HepG2 (cell line): ENCODE results near the gene FAM3B.

Experiments
- CBFB ChIP-seq: sonication (generic); formaldehyde crosslinking; IDR thresholded peaks from 2 replicates; pipeline ENCODE4 v1.4.0; 2020; ENCODE audit warnings: missing genetic modification reagents
- CENPT ChIP-seq: sonication (generic); formaldehyde crosslinking; IDR thresholded peaks from 2 replicates; pipeline ENCODE4 v1.8.0; 2022; ENCODE audit warnings: low read depth, mild to moderate bottlenecking, moderate library complexity, missing genetic modification reagents
- EZH2 ChIP-seq: conservative IDR thresholded peaks from 2 replicates; pipeline ENCODE4 v1.6.1; 2012; ENCODE audit warnings: mild to moderate bottlenecking, low read depth, low read length, moderate library complexity
- HNRNPH1 ChIP-seq: fragments of 200-400 bp; formaldehyde crosslinking; optimal IDR thresholded peaks from 2 replicates; pipeline ENCODE3; 2017; ENCODE audit warnings: mild to moderate bottlenecking, low read depth, low read length
- HNRNPL ChIP-seq: fragments of 200-400 bp; formaldehyde crosslinking; IDR thresholded peaks from 2 replicates; pipeline ENCODE4 v1.6.1; 2017; ENCODE audit warnings: mild to moderate bottlenecking, low read depth, low read length
- POLR2A ChIP-seq, 2 experiments: IDR thresholded peaks; 2 replicates each; pipeline ENCODE4 v1.6.1; 2011; ENCODE audit warnings: low read depth in 2 of 2, low read length in 2 of 2, mild to moderate bottlenecking in 1 of 2, moderate library complexity in 1 of 2; ENCODE audit not compliant: insufficient read depth in 1 of 2
- ZFP36L1 ChIP-seq: sonication (generic); formaldehyde crosslinking; IDR thresholded peaks from 2 replicates; pipeline ENCODE4 v1.8.0; 2022; ENCODE audit warnings: mild to moderate bottlenecking, missing genetic modification reagents, moderate library complexity
- ZNF501 ChIP-seq: sonication (generic); formaldehyde crosslinking; IDR thresholded peaks from 2 replicates; pipeline ENCODE4 v1.5.1; 2020; ENCODE audit warnings: mild to moderate bottlenecking, moderate library complexity, missing genetic modification reagents
- ZNF777 ChIP-seq: sonication (generic); formaldehyde crosslinking; IDR thresholded peaks from 2 replicates; pipeline ENCODE4 v1.4.0; 2020; ENCODE audit warnings: missing genetic modification reagents
- TF ChIP-seq, protein P1 (sequence below): sonication (generic); formaldehyde crosslinking; IDR thresholded peaks from 2 replicates; pipeline ENCODE4 v1.5.0; 2020; ENCODE audit warnings: mild to moderate bottlenecking, missing genetic modification reagents, moderate library complexity
- TF ChIP-seq, protein P2 (sequence below): sonication (generic); formaldehyde crosslinking; IDR thresholded peaks from 2 replicates; pipeline ENCODE4 v1.4.0; 2020; ENCODE audit warnings: missing genetic modification reagents
- TF ChIP-seq, protein P3 (sequence below): sonication (generic); formaldehyde crosslinking; conservative IDR thresholded peaks from 2 replicates; pipeline ENCODE4 v1.4.0; 2020; ENCODE audit warnings: missing genetic modification reagents

DNA sequence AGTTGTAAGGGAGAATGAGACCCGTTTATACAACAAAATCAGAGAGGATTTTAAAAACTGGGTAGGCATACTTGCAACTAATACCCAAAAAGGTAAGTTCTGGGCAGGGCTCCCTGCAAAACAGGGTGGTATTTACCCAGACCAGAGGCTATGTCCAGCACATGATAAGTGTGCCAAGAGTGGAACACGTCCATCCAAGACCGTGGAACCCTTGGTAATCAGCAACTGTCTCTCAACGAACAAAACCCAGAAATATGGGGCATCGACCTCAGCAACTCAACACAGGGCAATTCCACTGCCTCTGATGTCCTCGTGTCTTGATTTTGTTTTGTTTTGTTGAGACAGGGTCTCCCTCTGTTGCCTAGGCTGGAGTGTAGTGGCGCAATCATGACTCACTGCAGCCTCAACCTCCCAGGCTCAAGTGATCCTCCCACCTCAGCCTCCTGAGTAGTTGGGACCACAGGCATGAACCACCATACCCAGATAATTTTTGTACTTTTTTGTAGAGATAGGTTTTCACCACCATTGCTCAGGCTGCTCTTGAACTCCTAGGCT, 82.7 kb downstream of the FAM3B start:
- TF ChIP-seq POLR2A (IDR thresholded peaks at IDR 0.05; ENCODE audit: insufficient read depth in 1 of 2, low read depth in 2 of 2, low read length in 2 of 2) (no peak), ZNF777 (CRISPR knock-in tag) (no peak), HNRNPH1 (no peak), CENPT (no peak), ZNF501 (CRISPR knock-in tag) (no peak), CBFB (CRISPR knock-in tag) (no peak), EZH2 (no peak), ZFP36L1 (CRISPR knock-in tag) (no peak), HNRNPL (no peak)
- TF ChIP-seq, protein P1, sequence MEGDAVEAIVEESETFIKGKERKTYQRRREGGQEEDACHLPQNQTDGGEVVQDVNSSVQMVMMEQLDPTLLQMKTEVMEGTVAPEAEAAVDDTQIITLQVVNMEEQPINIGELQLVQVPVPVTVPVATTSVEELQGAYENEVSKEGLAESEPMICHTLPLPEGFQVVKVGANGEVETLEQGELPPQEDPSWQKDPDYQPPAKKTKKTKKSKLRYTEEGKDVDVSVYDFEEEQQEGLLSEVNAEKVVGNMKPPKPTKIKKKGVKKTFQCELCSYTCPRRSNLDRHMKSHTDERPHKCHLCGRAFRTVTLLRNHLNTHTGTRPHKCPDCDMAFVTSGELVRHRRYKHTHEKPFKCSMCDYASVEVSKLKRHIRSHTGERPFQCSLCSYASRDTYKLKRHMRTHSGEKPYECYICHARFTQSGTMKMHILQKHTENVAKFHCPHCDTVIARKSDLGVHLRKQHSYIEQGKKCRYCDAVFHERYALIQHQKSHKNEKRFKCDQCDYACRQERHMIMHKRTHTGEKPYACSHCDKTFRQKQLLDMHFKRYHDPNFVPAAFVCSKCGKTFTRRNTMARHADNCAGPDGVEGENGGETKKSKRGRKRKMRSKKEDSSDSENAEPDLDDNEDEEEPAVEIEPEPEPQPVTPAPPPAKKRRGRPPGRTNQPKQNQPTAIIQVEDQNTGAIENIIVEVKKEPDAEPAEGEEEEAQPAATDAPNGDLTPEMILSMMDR (CRISPR knock-in tag), result no peak
- TF ChIP-seq, protein P2, sequence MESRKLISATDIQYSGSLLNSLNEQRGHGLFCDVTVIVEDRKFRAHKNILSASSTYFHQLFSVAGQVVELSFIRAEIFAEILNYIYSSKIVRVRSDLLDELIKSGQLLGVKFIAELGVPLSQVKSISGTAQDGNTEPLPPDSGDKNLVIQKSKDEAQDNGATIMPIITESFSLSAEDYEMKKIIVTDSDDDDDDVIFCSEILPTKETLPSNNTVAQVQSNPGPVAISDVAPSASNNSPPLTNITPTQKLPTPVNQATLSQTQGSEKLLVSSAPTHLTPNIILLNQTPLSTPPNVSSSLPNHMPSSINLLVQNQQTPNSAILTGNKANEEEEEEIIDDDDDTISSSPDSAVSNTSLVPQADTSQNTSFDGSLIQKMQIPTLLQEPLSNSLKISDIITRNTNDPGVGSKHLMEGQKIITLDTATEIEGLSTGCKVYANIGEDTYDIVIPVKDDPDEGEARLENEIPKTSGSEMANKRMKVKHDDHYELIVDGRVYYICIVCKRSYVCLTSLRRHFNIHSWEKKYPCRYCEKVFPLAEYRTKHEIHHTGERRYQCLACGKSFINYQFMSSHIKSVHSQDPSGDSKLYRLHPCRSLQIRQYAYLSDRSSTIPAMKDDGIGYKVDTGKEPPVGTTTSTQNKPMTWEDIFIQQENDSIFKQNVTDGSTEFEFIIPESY (CRISPR knock-in tag), result no peak
- TF ChIP-seq, protein P3, sequence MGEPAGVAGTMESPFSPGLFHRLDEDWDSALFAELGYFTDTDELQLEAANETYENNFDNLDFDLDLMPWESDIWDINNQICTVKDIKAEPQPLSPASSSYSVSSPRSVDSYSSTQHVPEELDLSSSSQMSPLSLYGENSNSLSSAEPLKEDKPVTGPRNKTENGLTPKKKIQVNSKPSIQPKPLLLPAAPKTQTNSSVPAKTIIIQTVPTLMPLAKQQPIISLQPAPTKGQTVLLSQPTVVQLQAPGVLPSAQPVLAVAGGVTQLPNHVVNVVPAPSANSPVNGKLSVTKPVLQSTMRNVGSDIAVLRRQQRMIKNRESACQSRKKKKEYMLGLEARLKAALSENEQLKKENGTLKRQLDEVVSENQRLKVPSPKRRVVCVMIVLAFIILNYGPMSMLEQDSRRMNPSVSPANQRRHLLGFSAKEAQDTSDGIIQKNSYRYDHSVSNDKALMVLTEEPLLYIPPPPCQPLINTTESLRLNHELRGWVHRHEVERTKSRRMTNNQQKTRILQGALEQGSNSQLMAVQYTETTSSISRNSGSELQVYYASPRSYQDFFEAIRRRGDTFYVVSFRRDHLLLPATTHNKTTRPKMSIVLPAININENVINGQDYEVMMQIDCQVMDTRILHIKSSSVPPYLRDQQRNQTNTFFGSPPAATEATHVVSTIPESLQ (CRISPR knock-in tag), result no peak
